SW480 (cell line): Measurements from ENCODE around the gene TEX2.
A peak's percentile ranks its signal among the peaks of the same experiment; 100 is the strongest.
"Not testable (repeated sequence)": the region's sequence is repeated elsewhere in the genome, so short reads cannot be mapped to it uniquely, and the experiment has no call there.

Experiments
- DNase-seq: peaks from one replicate; pipeline ENCODE4 v3.0.0-alpha.2; 2016; ENCODE audit warnings: low spot score

TEX2 gene

DNA sequence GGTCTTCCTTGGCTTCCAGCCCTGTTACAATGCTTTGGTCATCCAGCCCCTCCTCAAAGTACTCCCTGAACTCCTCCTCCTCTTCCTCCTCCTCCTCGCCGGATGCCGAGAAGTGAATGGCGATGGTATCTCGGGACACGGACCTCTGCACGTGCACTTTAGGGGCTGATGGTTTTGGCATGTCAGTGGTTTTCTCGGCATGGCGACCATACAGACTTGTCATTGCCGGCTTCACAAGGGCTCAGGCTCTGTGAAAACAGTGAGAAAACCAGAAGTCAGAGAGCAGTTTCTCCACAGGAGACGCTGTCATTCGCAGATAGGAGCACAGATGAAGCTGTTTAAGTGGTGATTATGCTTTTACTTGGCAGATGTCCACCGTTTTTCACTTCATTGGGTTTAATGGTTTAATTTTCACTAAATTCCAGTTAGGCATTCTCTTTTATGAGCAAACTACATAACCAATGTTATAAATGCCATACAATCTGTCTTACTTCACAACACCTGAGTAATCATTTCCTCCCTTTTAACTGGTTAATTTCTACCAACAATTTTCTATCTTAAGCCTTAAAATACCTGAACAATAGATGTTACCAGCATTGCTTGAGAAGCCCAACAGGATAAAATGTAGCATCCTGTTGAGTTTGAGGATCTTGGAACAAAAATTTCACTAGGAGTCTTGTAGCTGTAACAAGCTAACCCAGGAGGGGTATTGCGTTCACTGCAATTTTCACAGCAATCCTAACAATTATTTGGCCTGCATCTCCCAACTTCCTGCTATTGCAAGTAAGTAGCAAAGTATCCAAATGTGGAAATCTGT lies 48.9 kb downstream of the TEX2 start:
- DNase-seq = no peak

DNA sequence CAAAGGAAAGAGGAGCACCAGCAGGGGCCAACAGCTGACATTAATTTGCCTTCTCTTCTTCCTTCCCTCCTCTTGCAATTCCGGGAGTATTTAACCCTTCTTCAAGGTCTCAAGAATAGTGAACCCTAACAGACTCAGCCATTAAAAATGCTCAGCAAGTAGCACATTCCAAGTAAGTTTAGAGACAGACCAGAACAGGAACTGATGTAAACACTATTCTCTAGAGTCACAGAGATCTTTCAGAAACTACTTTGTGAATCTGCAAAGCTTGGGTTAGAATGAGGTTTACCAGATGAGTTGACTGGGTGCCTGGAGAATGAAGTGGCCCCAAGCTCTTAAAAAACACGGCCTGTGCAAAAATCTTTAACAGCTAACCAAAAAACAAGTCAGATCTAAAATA lies 50.9 kb downstream of the TEX2 start:
- DNase-seq = no peak

DNA sequence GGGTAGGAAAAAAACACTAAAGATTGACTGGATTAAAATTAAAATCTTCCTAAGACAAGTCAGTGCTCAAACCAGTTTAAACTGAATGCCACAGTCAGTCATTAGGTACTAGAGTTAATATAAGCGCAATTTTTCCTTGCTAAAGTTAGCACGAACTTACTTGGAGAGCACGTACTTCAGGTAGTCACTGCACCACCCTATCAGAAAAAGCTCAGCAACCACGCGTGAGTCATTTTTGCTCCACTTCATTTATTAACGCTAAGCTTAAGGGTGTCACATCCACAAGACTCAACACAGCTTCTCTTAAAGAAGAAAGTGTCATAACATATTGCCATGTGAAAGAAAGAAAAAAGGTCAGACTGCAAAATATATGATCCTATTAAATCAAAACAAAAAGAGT lies 53.1 kb downstream of the TEX2 start:
- DNase-seq = no peak

DNA sequence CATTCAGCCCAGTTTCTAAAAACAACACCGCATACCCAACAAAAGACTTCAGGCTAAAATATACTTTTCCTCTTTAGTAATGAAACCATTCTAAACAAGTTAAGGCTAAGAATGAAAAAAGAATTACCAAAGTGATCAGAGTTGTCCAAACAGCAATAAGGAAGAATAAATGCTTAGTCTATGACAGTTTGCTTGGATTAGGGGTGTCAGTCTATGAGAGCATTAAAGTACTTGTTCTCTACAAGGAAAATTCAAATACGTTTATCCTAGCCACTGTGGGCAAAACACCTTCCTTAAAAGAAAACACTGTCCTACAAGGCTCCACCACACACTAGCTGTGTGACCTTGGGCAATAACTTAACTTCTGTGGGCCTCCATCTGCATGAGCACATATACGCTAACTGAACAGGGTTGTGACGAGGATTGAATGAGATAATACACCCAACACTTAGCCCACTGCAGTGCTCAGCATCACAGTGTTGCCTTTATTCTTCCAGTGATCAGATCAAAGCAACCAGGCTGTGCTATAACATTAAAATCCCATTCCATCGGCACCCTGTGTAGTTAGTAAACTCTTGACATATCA lies 53.6 kb downstream of the TEX2 start:
- no peak for DNase-seq

DNA sequence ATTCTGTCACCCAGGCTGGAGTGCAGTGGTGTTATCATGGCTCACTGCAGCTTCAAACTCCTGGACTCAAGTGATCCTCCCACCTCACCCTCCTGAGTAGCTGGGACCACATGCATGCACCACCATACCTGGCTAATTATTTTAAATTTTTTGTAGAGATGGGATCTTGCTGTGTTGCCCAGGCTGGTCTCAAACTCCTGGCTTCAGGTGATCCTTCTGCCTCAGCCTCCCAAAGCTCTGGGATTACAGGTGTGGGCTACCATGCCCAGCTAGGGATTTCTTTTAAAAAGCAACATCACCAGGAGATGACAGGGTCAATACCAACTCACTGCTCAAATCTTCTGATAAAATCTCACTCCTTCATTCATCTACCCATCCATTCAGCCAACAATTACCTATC lies 54.4 kb downstream of the TEX2 start:
- DNase-seq = not testable (repeated sequence)

DNA sequence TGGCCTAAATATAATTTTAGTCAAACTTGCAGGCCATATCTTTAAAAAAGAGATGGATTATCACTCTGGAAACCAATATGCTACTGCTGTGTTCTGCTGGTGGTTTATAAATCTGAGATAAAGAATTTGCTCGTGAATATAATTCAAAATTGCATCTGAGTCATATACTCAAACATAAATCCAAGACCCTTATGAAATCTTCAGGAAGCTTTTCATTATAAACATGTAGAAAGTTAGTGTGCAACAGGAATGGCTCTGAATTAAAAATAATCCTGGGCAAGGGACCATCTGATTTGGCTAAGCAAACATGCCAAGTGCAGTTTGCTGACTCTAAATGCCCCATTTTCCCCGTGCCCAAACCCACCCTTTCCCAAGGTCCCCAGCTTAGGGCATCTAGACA lies 57.3 kb downstream of the TEX2 start:
- DNase-seq = no peak

- DNase-seq = no peak
These were observed 59.4 kb downstream of the TEX2 start for GRCh38 chr17:64203630-64204029.

DNA sequence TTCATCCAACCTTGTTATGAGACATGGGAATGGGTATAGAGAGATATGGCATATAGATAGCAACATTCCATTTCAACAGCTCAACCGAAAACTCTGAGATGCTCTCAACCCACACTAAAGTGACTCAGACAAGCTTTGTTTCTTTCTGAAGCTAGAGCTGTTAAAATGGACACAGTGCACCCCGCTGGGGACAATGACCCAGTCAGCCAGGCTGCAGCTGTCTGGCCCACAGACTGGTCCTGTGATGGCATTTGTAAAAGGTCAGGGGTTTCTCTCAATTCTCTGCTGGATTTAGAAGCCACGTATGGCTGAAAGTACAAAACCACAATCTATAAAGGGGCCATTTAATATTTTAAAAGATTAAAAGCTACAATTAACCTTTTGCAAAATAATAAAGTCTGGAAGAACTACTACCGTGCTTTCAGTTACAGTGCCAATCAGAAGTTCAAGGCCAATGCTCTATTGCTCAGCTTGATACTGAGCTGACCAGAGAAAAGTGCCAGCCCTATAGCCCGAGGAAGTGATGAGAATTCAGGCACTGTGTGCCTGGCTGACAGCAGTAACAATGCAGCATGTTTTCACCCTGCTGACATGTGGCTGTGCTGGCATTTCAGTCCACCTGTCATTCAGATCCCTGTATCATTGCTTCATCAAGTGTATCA lies 60.2 kb downstream of the TEX2 start:
- DNase-seq = peak; percentile 64

DNA sequence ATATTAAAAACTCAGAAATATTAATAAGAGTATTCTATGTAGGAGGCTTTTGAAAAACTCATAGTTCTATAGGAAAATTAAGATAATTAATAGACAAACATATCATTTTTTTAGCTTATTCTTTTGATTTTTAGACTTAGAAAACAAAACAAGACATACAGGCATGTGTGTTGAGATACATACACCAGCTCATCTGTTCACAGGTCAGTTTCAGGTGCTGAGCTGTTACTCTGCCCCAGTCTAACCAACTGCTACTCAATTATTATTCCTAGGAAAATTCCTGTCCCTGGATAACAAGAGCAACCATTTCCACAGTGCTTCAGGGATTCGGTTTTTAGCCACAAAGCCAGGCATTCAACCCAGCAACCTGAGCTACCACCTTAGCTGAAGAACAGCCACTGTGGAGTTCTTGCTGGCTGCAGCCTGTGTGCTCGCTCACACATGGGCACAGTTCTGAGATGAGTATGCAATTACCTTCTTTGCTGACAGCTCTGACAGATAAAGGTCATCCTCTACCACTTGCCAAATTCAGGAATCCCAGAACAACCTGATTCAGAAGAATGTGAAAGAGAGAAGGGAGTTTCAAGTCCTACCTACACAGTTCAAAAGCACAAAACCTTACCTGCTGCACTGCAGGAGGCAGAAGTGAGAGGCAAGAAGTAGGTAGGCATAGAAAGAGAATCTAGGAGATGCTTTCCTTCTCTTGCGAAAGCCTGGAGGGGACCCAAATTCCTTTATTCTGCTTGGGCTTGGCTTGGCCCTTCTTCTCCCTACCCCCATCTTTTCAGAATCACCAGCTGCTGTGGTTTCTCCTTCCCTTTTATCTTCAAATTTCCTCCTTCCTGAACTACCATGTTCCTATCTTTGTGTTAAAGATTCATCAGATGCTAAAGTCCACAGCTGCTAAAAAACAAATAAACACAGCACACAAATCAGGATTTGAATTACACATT lies 62.7 kb downstream of the TEX2 start:
- no peak for DNase-seq

GRCh38 chr17:64198331-64199090 lies 64.5 kb downstream of the TEX2 start:
- DNase-seq = no peak

DNA sequence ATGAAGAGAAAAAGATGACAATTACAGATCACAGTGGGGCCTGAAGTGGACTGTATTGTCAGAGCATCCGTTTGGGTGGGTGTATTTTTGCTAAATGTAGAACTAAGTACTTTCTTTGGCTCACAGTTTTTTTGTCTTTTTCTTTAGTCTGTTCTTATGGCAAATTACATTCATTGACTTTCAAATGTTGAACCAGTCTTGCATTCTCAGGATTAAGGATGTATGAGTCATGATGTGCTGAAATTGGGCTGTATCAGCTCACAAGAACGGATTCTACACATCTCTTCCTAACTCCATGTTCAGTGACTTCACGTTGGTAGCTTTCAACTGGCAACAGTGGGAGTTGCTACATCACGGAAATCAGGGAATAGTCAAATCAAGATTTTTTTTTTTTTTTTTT lies 66.5 kb downstream of the TEX2 start:
- no peak for DNase-seq

DNA sequence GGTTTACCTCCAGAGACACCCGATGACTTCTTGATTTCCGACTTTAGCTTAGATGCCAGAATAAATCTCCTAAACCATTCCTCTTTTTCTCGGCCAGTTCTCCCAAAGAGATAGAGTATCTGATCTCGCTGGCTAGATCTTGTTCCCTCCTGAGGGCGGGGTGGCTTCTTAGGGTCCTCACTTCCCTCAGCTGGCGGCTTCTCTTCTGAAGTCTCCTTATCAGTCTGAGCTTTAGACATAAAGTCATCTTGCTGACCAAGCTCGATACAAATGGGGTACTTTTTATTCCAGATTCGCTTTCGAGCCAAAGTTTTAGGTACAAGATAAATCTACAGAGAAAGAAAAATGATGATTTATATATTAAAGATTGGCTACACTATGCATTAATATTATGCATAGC lies 69.5 kb downstream of the TEX2 start:
- DNase-seq = no peak

DNA sequence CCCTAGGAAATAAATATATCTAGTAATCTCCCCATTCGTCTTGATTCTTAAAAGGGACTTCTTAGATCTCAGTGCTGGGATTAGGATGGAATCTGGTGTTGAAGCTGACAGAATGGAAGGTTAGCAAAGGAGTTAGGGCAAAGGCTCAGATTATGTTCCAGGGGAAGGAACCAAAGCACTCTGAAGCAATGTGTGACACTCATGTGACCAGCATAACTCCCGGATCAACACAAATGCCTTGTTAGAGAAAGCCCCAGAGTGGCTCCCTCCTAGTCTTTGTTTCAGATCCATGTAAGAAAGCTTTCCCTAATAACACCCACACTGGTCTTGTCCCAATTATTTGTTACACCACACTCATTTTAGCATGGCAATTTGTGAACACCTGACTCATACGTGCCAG lies 70.5 kb downstream of the TEX2 start:
- no peak for DNase-seq

- DNase-seq = no peak
These were observed 72.6 kb downstream of the TEX2 start for GRCh38 chr17:64190472-64190871.

DNA sequence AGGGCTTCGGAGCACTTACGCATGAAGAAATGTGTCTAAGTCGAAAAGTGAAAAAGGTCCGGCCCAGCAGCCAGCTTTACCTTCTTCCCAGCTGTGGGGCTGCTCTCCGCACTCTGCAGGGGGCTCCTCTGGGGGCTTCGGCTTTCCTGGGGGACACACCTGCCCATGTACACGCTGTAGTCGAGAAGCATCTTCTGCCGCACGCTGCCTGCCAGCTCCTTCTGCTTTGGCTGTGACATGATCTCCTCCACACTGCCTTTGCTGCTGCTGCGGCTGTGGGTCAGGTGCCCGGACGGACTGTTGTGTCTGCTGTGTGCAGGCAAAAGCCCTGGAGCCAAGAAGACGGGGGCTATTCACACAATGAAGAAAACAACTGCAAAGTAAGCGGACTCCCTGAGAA lies 75.0 kb downstream of the TEX2 start:
- DNase-seq = no peak

- DNase-seq = no peak
These were observed 75.8 kb downstream of the TEX2 start for GRCh38 chr17:64187093-64187895.

DNA sequence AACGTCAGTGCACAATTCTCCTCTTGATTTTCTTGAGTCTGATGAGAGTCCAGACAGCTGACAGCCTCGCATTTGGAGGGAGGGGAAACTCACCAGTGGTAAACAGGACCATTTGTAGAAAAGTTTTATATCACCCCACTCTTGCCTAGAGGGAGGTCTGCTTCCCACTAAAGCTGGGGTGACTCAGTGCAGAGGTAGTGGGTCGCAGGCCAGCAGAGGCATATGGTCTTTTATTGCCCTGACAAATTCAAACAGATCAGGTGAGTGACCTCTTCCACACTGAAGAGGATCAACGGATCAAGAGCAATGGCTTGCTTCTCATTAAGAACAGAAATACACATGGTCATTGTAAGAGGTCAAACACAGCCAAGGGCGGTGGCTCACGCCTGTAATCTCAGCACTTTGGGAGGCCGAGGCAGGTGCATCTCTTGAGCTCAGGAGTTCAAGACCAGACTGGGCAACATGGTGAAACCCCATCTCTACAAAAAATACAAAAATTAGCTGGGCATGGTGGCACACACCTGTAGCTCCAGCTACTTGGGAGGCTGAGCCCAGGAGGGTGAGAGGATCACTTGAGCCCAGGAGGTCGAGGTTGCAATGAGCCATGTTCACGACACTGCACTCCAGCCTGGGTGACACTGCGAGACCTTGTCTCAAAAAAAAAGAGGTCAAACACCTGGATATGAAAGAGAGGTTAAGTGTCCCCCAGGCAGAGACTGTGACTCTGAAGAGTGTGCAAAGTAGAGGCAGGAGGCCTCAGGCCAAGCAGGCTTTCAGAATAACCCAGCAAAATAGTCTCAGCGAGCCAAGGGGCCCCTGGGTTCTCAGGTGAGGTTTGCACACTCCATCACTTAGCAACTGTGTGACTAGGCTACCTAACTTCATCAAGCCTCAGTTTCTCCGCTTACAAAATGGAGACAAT lies 76.6 kb downstream of the TEX2 start:
- no peak for DNase-seq

DNA sequence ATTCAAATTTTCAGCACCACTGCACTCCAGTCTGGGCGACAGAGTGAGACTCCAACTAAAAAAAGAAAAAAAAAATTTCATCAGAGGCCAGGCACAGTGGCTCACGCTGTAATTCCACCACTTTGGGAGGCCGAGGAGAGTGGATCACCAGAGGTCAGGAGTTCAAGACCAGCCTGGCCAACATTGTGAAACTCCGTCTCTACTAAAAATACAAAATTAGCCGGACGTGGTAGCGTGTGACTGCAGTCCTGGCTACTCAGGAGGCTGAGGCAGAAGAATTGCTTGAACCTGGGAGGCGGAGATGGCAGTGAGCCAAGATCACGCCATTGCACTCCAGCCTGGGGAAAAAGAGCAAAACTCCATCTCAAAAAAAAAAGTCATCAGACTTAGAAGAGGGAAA lies 77.5 kb downstream of the TEX2 start:
- not testable (repeated sequence) for DNase-seq

DNA sequence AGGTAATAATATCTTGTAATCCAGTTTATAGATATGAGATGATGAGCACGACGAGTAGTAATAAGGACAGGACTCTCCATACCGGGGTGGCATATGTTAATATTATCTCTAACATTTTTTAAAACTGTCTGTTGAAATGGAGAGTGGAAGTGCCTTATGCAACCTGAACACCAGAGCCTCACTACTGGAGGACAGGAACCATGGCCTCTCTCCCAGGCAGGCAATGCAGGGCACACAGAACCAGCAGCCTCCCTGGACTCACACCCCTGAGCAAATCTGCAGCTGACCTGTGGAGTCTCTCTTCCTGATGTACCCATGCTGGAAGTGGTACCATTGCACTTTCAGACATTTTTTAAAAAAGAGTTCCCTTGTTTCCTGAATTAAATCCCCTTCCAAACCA lies 78.0 kb downstream of the TEX2 start:
- no peak for DNase-seq

DNA sequence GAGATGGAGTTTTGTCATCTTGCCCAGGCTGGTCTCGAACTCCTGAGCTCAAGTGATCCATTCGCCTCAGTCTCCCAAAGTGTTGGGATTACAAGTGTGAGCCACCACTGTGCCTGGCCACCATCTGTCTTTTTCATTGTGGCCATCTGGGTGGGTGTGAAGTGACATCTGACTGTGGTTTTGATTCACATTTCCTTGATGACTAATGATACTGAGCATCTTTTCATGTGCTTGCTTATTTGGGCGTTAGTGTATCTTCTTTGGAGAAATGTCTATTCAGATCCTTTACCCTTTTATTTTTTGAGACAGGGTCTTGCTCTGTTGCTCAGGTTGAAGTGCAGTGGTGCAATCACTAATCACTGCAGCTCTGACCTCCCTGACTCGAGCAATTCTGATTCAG lies 79.2 kb downstream of the TEX2 start:
- DNase-seq = peak; percentile 22
